ENCODE results near the gene FERMT3.

- TF ChIP-seq POLR2A (IDR thresholded peaks at IDR 0.05), result no peak
- TF ChIP-seq CTCF (IDR thresholded peaks at IDR 0.05 in 4 of 5, conservative IDR thresholded peaks at IDR 0.05 in 1 of 5), result no peak
These were observed 13.8 kb downstream of the FERMT3 start for GRCh38 chr11:64220271-64220670.

Data from gastrocnemius medialis (tissue), 4 donors.